Dermis microvascular lymphatic vessel endothelial cell (primary cell): ENCODE data around the gene PTBP1. TPM values are rescaled to one million over a fixed set of nuclear protein-coding genes. Genes with fewer than 3 reads are reported as not detected.
"Not testable (repeated sequence)": the region's sequence is repeated elsewhere in the genome, so short reads cannot be mapped to it uniquely, and the experiment has no call there.

Experiments used
- DNase-seq, 2 donors: peaks; one replicate each; pipeline versions ENCODE4 v3.0.0 to v3.0.0-alpha.2; 2010; ENCODE audit warnings: low read depth in 2 of 2
- total RNA-seq: library from RNA; depleted of rRNA; stranded (reverse); fragments of >200 nt; gene quantifications from 2 replicates; pipeline ENCODE4 v1.2.1, GENCODE V29; 2014

PTBP1 gene
- total RNA-seq, 1 donor from 2014 or later, result 128 TPM

- DNase-seq, result no peak
Observed at GRCh38 chr19:810077-810855, 13.0 kb downstream of the PTBP1 start.

DNA sequence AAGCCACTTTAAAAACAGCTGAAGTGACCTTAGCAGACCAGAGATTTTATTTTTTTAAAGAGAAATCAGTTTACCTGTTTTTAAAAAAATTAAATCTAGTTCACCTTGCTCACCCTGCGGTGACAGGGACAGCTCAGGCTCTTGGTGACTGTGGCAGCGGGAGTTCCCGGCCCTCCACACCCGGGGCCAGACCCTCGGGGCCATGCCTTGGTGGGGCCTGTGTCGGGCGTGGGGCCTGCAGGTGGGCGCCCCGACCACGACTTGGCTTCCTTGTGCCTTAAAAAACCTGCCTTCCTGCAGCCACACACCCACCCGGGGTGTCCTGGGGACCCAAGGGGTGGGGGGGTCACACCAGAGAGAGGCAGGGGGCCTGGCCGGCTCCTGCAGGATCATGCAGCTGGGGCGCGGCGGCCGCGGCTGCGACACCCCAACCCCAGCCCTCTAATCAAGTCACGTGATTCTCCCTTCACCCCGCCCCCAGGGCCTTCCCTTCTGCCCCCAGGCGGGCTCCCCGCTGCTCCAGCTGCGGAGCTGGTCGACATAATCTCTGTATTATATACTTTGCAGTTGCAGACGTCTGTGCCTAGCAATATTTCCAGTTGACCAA, 13.7 kb downstream of the PTBP1 start:
- DNase-seq, result no peak

DNA sequence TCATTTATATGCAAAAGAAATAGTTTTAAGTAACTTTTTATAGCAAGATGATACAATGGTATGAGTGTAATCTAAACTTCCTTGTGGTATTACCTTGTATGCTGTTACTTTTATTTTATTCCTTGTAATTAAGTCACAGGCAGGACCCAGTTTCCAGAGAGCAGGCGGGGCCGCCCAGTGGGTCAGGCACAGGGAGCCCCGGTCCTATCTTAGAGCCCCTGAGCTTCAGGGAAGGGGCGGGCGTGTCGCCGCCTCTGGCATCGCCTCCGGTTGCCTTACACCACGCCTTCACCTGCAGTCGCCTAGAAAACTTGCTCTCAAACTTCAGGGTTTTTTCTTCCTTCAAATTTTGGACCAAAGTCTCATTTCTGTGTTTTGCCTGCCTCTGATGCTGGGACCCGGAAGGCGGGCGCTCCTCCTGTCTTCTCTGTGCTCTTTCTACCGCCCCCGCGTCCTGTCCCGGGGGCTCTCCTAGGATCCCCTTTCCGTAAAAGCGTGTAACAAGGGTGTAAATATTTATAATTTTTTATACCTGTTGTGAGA, 14.3 kb downstream of the PTBP1 start:
- no peak for DNase-seq

- no peak for DNase-seq
Observed at GRCh38 chr19:812049-812746, 14.9 kb downstream of the PTBP1 start.

- DNase-seq, result no peak
Observed at GRCh38 chr19:812747-813218, 15.5 kb downstream of the PTBP1 start.

DNA sequence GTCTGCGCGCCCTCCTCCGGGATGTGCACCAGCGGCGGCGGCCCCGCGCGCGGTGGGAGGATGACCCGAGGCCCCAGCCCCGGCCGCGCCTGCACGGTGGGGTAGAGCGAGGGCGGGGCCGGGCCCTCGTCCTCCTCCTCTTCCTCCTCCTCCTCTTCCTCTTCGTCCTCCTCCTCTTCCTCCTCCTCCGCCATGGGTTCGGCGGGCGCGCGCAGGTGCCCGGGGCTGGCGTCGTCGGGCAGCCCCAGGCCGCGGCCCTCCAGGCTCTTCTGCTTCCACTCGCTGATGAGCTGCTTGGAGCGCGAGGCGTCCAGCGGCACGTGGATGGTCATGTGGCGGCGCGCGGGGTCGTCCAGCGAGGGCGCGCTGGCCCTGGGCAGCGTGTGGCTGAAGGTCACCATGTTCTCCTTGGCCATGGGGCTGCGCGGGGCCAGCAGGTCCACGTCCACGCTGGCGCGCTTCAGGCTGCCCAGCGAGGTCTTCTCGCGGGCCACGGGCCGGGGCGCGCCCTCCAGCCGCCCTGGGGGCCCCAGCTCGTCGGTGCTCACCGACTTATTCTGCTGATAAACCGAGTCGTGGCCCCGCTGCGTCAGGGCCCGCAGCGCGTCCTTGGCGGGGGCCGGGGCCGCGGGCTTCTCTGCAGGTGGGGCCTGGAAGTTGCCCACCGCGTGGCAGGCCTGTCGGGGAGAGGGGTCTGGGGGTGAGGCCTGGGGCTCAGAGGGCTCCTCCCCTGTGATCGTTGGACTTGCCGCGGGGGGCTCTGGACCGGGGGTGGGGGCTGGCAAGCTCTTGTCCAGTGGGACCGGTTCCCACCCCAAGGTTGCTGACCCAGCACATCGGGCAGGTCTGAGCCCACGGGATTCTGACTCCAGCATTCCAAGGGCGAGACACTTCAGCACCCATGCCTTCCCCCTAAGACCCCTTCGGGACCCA, 16.2 kb downstream of the PTBP1 start:
- DNase-seq, result no peak

DNA sequence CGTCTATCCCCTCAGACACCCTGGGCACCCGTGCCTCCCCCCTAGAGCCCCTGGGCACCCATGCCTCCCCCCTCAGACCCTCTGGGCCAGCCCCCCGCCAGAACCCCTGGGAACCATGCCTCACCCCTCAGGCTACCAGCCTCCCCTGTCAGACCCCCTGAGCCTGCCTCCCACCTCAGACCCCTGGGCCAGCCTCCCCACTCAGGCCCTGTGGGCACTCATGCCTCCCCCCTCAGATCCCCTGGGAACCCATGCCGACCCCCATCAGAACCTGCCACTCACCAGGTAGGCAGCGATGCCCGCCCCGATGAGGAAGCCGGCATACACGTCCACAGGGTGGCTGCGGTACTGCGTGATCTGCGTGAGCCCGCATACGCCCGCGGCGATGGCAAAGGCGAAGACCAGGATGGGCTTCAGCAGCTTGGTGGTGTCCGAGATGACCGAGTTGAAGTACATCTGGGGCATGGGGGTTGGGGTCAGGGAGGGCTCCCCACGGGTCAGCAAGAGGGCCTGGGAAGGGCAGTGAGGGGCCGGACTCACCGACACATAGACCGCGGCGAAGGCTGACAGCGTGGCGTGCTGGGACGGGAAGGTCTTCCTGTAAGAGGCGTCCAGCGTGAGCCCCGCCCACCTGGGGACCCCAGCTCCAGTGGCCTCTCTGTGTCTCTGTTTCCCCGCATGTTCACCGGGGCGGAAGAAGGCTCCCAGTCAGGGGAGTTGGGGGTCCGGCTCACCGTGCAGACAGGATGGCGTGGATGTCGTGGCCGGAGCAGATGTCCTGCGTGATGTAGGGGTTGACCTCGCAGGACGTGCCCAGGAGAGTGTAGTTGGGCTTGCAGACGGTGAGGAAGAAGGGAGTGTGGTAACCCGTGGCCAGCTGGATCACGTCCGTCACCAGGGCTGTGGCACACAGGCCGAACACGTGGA, 17.2 kb downstream of the PTBP1 start:
- no peak for DNase-seq

DNA sequence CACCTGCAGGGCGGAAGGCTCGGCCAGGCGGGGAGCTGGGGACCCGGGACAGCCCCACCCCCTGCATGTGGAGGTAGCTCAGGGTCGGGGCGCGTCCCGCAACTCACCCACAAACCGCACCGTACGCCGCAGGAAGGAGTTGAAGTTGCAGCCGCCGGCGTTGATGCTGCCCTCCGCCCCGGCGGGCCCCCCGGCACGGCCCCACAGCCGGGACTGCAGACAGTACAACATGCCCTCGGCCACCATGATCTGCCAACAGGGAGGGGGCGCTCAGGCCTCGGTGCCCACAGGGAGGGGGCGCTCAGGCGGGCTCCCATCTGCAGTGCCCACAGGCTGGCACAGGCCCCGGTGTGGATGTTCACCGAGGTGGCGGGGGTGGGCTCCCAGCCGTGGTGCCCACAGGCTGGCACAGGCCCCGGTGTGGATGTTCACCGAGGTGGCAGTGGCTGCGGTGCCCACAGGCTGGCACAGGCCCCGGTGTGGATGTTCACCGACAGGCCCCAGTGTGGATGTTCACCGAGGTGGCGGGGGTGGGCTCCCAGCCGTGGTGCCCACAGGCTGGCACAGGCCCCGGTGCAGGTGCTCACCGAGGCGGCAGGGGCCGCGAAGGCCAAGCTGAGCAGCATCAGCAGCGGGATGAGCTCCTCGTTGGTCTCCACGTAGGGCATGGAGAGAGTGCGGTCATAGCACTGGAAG, 18.0 kb downstream of the PTBP1 start:
- no peak for DNase-seq

DNA sequence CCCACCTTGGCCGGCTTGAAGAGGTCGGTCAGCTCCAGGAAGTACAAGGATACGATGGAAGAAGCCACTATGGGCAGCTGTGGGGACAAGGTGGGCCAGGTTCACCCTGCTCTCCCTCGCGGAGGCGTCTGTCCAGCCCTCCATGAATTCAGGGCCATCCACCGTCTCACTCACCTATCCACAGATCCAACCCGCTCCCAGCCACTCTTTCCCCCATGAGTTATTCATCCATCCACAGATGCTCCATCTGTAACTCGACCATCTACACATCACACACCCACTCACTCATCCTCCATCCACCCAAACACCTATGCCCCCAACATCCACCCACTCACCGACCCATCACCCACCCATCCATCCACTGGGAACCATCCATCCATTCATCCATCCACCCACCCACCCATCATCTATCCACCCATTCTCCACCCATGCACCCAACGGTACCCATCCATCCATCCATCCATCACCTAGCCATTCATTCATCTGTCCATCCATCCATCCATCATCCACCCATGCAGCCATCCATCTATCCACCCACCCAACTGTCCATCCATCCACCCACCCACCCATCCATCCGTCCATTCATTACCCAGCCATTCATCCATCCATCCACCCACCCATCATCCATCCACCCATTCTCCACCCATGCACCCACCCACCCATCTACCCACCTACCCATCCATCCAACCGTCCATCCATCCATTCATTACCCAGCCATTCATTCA, 18.7 kb downstream of the PTBP1 start:
- DNase-seq, result no peak

- no peak for DNase-seq
Observed at GRCh38 chr19:816500-816857, 19.2 kb downstream of the PTBP1 start.

- DNase-seq, result not testable (repeated sequence)
Observed at GRCh38 chr19:820212-820611, 23.0 kb downstream of the PTBP1 start.

DNA sequence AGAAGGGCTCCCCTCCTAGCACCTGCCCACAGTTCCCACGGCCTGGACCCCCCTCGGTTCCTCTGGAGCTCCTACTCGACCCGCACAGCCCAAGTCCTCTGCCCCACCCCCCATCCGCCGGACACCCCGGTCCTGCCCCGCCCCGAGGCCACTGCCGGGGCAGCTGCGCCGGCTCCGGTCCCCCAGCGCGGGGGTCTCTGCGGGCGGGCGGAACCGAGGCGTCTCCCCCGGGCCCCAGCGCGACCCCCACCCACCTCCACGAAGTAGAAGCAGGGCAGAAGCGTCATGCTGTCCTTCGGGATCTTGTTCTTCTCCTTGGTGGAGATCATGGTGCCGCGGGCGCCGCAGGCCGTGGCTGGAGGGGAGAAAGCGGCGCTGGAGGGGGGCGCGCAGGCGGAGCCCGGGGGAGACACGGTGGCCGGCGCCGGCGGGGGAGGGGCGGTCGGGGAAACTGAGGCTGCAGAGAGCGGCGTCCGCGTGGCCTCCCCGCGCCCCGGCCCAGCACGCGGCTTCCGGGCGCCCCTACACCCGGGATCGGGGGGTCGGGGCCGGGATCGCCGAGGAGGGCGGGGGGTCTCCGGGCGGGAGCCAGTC, 24.1 kb downstream of the PTBP1 start:
- DNase-seq, result no peak

DNA sequence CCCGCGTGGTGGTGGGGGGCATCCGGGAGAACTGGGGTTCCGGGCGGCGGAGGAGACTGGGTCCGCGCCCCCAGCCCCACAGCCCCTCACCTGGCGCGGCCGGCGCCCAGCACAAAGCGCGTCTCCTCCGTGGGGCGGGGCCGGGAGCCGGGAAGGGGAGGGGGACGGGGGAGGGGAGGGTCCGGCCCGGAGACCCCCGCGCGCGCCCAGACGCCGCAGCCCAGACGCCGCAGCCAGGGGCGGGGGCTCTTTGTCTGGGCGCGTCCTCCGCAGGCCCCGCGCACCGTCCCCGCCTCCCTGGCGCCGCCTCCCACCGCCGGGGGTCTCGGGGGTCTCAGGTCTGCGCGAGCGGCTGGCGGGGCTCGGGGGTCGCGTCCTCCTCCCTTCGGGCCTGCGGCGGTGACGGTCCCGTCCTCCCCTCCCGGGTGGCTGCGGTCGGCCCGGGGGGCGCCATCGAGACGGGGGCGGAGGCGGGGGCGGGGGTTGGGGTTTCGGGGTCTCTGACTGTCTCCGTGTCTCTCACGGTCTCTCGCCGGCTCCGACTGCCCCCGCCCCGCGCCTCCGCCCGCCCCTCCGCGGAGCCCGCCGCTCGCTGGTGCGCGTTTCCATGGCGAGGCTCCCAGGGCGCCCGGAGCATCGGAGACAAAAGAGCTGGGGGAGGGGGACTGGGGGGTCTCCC, 24.7 kb downstream of the PTBP1 start, which contains the start of gene PLPPR3:
PLPPR3 (minus strand) TSS at position 131 of the 679 bp plus-strand sequence. CDS start 396 bp downstream, outside the sequence.
- DNase-seq, result no peak

DNA sequence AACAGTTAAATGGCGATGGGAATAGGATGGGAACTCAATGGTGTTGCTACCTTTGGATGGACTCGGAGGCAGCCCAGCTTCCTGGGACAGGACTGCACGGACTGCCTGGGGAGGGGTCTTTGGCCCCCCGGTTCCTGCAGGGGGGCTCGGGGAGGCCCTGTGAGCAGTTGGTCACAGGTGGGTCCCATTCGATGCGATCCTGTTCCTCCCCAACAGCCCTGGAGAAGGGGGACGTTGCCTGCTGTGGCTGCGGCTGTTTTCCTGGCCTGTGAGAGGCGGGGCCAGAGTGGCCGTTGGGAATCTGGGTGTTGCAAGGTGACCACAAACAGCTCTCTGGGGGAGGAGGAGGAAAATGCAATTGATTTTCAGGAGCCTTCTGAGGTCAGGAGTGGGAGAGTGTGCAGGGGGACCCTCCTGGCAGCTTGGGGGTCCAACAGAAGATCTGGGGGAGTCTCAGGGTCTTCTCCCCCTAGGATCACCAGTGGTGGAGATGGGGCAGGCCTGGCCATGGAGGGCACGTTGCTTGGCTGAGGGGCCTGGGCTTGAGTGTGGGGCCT, 26.4 kb downstream of the PTBP1 start:
- no peak for DNase-seq

- DNase-seq, result no peak
Observed at GRCh38 chr19:824885-825284, 27.6 kb downstream of the PTBP1 start.

DNA sequence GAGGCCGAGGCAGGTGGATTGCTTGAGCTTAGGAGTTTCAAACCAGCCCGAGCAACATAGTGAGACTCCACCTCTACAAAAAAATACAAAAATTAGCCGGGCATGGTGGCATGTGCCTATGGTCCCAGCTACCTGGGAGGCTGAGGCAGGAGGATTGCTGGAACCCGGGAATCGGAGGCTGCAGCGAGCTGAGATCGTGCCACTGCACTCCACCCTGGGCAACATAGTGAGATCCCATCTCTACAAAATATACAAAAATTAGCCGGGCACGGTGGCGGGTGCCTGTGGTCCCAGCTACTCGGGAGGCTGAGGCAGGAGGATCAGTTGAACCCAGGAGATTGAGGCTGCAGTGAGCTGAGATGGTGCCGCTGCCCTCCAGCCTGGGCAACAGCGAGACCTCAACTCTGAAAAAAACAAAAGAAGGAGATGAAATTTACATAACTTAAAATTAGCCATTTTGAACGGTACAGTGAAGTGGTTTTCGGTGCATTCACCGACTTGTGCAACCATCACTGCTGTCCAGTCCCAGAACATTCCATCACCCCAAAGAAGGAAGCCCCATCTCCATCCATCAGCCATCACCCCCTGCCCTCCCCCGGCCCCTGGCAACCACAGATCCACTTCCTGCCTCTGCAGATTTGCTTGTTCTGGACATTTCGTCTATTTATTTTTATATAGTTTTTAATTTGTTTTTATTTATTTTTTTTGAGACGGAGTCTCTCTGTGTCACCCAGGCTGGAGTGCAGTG, 28.8 kb downstream of the PTBP1 start:
- DNase-seq, result no peak

DNA sequence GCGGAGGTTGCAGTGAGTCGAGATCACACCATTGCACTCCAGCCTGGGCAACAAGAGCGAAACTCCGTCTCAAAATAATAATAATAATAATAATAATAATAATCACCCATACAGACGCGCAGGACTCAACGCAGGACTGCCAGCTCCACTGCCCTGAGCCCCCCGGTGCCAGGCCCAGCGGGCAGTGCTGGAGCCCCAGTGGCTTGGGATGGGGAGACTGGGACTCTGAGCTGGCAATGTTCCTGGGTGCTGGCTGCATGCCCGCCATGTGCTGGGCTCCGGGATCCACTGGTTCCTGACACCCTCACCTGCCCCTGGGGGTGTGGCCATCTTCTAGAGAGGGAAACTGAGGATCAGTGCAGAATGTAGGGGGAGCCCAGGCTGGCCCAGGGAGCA, 30.1 kb downstream of the PTBP1 start:
- DNase-seq, result no peak
